ENCODE data around the gene LDLR. TPM values are rescaled to one million over a fixed set of nuclear protein-coding genes. Genes with fewer than 3 reads are reported as not detected.
A peak's percentile ranks its signal among the peaks of the same experiment; 100 is the strongest.
"Not testable (repeated sequence)": the region's sequence is repeated elsewhere in the genome, so short reads cannot be mapped to it uniquely, and the experiment has no call there.

The LDLR gene
- total RNA-seq, 3 donors from 2014 or later (not counting 1 experiment from before 2014, with no cell fraction given): 84.7 to 172 (median 112) TPM

DNA sequence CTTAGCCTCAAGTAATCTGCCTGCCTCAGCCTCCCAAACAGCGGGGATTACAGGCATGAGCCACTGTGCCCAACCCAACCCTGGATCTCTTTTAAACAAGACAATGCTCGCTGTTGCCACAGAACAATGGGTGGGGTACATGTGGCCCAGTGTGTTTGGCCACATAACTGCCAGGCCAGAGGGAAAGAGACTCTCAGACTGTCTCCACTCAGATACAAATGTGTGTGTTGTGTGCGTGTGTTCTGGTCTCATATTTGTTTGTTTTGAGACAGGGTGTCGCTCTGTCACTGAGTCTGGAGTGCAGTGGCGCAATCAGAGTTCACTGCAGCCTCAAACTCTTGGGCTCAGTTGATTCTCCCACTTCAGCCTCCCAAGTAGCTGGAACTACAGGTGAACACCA is 25.8 kb downstream of the LDLR start:
- Mint-ChIP-seq H3K27me3 (ENCODE audit: low read depth in 2 of 2) (no peaks in the 10 kb centered on the region), H3K27ac (peak overlapping the region; percentile 11 to 68), H3K4me1 (peaks cover 0 to 6% of the 10 kb centered on the region in 2 donors), H3K9me3 (no peaks in the 10 kb centered on the region), H3K36me3 (no peaks in the 10 kb centered on the region), H3K4me3 (no peak overlapping the region)
- Histone ChIP-seq H3K4me1 (ENCODE audit: control insufficient read depth, insufficient read depth, low read length) (no peaks in the 10 kb centered on the region), H3K27ac (ENCODE audit: low read length) (no peak overlapping the region), H3K36me3 (ENCODE audit: control insufficient read depth, insufficient read depth, low read length) (peaks cover 53% of the 10 kb centered on the region), H3K27me3 (ENCODE audit: control insufficient read depth, insufficient read depth, low read length) (no peaks in the 10 kb centered on the region), H3K4me3 (ENCODE audit: low read length) (no peak overlapping the region), H3K9me3 (ENCODE audit: control insufficient read depth, insufficient read depth, low read length) (no peaks in the 10 kb centered on the region)
- DNase-seq (no peak), ATAC-seq (no peak)
- TF ChIP-seq, protein P1, sequence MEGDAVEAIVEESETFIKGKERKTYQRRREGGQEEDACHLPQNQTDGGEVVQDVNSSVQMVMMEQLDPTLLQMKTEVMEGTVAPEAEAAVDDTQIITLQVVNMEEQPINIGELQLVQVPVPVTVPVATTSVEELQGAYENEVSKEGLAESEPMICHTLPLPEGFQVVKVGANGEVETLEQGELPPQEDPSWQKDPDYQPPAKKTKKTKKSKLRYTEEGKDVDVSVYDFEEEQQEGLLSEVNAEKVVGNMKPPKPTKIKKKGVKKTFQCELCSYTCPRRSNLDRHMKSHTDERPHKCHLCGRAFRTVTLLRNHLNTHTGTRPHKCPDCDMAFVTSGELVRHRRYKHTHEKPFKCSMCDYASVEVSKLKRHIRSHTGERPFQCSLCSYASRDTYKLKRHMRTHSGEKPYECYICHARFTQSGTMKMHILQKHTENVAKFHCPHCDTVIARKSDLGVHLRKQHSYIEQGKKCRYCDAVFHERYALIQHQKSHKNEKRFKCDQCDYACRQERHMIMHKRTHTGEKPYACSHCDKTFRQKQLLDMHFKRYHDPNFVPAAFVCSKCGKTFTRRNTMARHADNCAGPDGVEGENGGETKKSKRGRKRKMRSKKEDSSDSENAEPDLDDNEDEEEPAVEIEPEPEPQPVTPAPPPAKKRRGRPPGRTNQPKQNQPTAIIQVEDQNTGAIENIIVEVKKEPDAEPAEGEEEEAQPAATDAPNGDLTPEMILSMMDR (IDR thresholded peaks at IDR 0.05): no peak
- WGBS (ENCODE audit: insufficient coverage): 90% methylated on average over 5 of the region's 5 CpGs
- intact Hi-C loops (cut with micrococcal nuclease): no loop called here

DNA sequence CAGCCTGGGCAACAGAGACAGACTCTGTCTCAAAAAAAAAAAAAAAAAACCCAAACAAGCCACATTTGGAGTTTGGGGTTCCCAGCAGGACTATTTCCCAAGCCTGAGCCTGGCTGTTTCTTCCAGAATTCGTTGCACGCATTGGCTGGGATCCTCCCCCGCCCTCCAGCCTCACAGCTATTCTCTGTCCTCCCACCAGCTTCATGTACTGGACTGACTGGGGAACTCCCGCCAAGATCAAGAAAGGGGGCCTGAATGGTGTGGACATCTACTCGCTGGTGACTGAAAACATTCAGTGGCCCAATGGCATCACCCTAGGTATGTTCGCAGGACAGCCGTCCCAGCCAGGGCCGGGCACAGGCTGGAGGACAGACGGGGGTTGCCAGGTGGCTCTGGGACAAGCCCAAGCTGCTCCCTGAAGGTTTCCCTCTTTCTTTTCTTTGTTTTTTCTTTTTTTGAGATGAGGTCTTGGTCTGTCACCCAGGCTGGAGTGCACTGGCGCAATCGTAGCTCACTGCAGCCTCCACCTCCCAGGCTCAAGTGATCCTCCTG is 26.7 kb downstream of the LDLR start:
- Histone ChIP-seq H3K4me3 (ENCODE audit: low read length) (no peak overlapping the region), H3K36me3 (ENCODE audit: control insufficient read depth, insufficient read depth, low read length) (peaks cover 57% of the 10 kb centered on the region), H3K9me3 (ENCODE audit: control insufficient read depth, insufficient read depth, low read length) (no peaks in the 10 kb centered on the region), H3K4me1 (ENCODE audit: control insufficient read depth, insufficient read depth, low read length) (no peaks in the 10 kb centered on the region), H3K27me3 (ENCODE audit: control insufficient read depth, insufficient read depth, low read length) (no peaks in the 10 kb centered on the region), H3K27ac (ENCODE audit: low read length) (no peak overlapping the region)
- 89% methylated on average over 11 of the region's 11 CpGs for WGBS (ENCODE audit: insufficient coverage)
- intact Hi-C loops (cut with micrococcal nuclease): no loop called here
- Mint-ChIP-seq H3K4me1 (peaks cover 0 to 6% of the 10 kb centered on the region in 2 donors), H3K9me3 (no peaks in the 10 kb centered on the region), H3K36me3 (peaks cover 8% of the 10 kb centered on the region), H3K4me3 (no peak overlapping the region), H3K27me3 (ENCODE audit: low read depth in 2 of 2) (no peaks in the 10 kb centered on the region), H3K27ac (peak overlapping the region; percentile 11 to 68)
- TF ChIP-seq, protein P1 (IDR thresholded peaks at IDR 0.05): no peak
- no peak for ATAC-seq
- DNase-seq: no peak

DNA sequence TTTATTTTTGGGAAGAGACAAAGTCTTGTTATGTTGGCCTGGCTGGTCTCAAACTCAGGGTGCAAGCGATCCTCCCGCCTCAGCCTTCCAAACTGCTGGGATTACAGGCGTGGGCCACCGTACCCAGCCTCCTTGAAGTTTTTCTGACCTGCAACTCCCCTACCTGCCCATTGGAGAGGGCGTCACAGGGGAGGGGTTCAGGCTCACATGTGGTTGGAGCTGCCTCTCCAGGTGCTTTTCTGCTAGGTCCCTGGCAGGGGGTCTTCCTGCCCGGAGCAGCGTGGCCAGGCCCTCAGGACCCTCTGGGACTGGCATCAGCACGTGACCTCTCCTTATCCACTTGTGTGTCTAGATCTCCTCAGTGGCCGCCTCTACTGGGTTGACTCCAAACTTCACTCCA is 27.2 kb downstream of the LDLR start:
- Histone ChIP-seq H3K27ac (ENCODE audit: low read length) (no peak overlapping the region), H3K4me3 (ENCODE audit: low read length) (no peak overlapping the region), H3K9me3 (ENCODE audit: control insufficient read depth, insufficient read depth, low read length) (no peaks in the 10 kb centered on the region), H3K36me3 (ENCODE audit: control insufficient read depth, insufficient read depth, low read length) (peaks cover 58% of the 10 kb centered on the region), H3K27me3 (ENCODE audit: control insufficient read depth, insufficient read depth, low read length) (no peaks in the 10 kb centered on the region), H3K4me1 (ENCODE audit: control insufficient read depth, insufficient read depth, low read length) (no peaks in the 10 kb centered on the region)
- TF ChIP-seq, protein P1 (IDR thresholded peaks at IDR 0.05): no peak
- intact Hi-C loops (cut with micrococcal nuclease): no loop called here
- H3K27ac Mint-ChIP-seq: peak overlapping the region in 1 of 2 donors; percentile 68
- H3K36me3 Mint-ChIP-seq: peaks cover 10% of the 10 kb centered on the region
- no peaks in the 10 kb centered on the region for H3K9me3 Mint-ChIP-seq
- ATAC-seq: no peak
- no peak overlapping the region for H3K4me3 Mint-ChIP-seq
- H3K4me1 Mint-ChIP-seq: peaks cover 0 to 6% of the 10 kb centered on the region in 2 donors
- no peaks in the 10 kb centered on the region for H3K27me3 Mint-ChIP-seq (ENCODE audit: low read depth in 2 of 2)
- WGBS (ENCODE audit: insufficient coverage): over 99% methylated on average over 9 of the region's 9 CpGs
- no peak for DNase-seq

DNA sequence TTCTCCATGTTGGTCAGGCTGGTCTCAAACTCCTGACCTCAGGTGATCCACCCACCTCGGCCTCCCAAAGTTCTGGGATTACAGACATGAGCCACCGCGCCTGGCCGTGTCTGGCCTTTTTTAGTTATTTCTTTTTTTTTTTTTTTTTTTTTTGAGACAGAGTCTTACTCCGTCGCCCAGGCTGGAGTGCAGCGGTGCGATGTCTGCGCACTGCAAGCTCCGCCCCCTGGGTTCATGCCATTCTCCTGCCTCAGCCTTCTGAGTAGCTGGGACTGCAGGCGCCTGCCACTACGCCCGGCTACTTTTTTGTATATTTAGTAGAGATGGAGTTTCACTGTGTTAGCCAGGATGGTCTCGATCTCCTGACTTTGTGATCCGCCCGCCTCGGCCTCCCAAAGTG is 32.7 kb downstream of the LDLR start:
- WGBS (ENCODE audit: insufficient coverage): 90% methylated on average over 16 of the region's 17 CpGs
- H3K36me3 Mint-ChIP-seq; intact Hi-C loops (cut with micrococcal nuclease); DNase-seq; H3K27me3 ChIP-seq (ENCODE audit: control insufficient read depth, insufficient read depth, low read length); H3K27ac Mint-ChIP-seq; H3K27ac ChIP-seq (ENCODE audit: low read length); H3K4me3 Mint-ChIP-seq; H3K4me1 Mint-ChIP-seq; H3K4me1 ChIP-seq (ENCODE audit: control insufficient read depth, insufficient read depth, low read length); H3K27me3 Mint-ChIP-seq (ENCODE audit: low read depth in 2 of 2); H3K4me3 ChIP-seq (ENCODE audit: low read length); H3K9me3 Mint-ChIP-seq; ATAC-seq; H3K9me3 ChIP-seq (ENCODE audit: control insufficient read depth, insufficient read depth, low read length): not testable (repeated sequence)
- H3K36me3 ChIP-seq (ENCODE audit: control insufficient read depth, insufficient read depth, low read length): peaks cover 38% of the 10 kb centered on the region
